GM12878 (cell line): ENCODE measurements around the gene FBXO39. TPM values are rescaled to one million over a fixed set of nuclear protein-coding genes. Genes with fewer than 3 reads are reported as not detected.

Source experiments
- CHD2 ChIP-seq: IDR thresholded peaks from 2 replicates; pipeline ENCODE4 v1.6.1; 2011; ENCODE audit warnings: low read depth, low read length, improper control_type of control experiment, borderline replicate concordance
- ETV6 ChIP-seq, 2 experiments: fragments of 450-650 bp in 1 of 2; IDR thresholded peaks in 1 of 2; conservative IDR thresholded peaks in 1 of 2; 2 replicates each; pipeline ENCODE4 v1.6.1; 2014; ENCODE audit warnings: antibody characterized with exemption in 1 of 2, borderline replicate concordance in 1 of 2, low read depth in 1 of 2, mild to moderate bottlenecking in 1 of 2, moderate library complexity in 1 of 2
- FOXM1 ChIP-seq: IDR thresholded peaks from 2 replicates; pipeline ENCODE4 v1.6.1; 2012; ENCODE audit warnings: low read depth, mild to moderate bottlenecking, inconsistent platforms, low read length, moderate library complexity
- HDAC6 ChIP-seq: fragments of 200-600 bp; sonication (generic); IDR thresholded peaks from one replicate; pipeline ENCODE4 v1.8.0; 2017; ENCODE audit warnings: antibody characterized with exemption; ENCODE audit not compliant: unreplicated experiment
- IKZF2 ChIP-seq, 2 experiments: fragments of 450-650 bp; IDR thresholded peaks; 2 replicates each; pipeline ENCODE4 v1.6.1; 2017; ENCODE audit warnings: mild to moderate bottlenecking in 2 of 2, moderate library complexity in 2 of 2
- NBN ChIP-seq: fragments of 450-650 bp; IDR thresholded peaks from 2 replicates; pipeline ENCODE4 v1.6.1; 2016
- NFYA ChIP-seq: IDR thresholded peaks from 2 replicates; pipeline ENCODE4 v1.6.1; 2011; ENCODE audit warnings: low read depth, mild to moderate bottlenecking, low read length, improper control_type of control experiment, borderline replicate concordance
- NFYB ChIP-seq: IDR thresholded peaks from 2 replicates; pipeline ENCODE4 v1.6.1; 2011; ENCODE audit warnings: low read depth, mild to moderate bottlenecking, low read length, improper control_type of control experiment, moderate library complexity; ENCODE audit not compliant: insufficient read depth
- NR2C1 ChIP-seq: fragments of 450-650 bp; IDR thresholded peaks from 2 replicates; pipeline ENCODE4 v1.6.1; 2017; ENCODE audit warnings: antibody characterized with exemption, mild to moderate bottlenecking, moderate library complexity
- PML ChIP-seq: IDR thresholded peaks from 2 replicates; pipeline ENCODE4 v1.6.1; 2012; ENCODE audit warnings: low read length, inconsistent platforms
- POLR2A ChIP-seq: IDR thresholded peaks from 2 replicates; pipeline ENCODE4 v1.6.1; 2011; ENCODE audit warnings: low read depth, mild to moderate bottlenecking, low read length
- POLR2AphosphoS5 ChIP-seq: IDR thresholded peaks from 2 replicates; pipeline ENCODE4 v1.6.1; 2011; ENCODE audit warnings: mild to moderate bottlenecking, low read length, inconsistent platforms
- RAD21 ChIP-seq: IDR thresholded peaks from 2 replicates; pipeline ENCODE4 v1.6.1; 2011; ENCODE audit warnings: mild to moderate bottlenecking, low read depth, low read length, moderate library complexity; ENCODE audit not compliant: insufficient read depth
- SREBF2 ChIP-seq: IDR thresholded peaks from 2 replicates; pipeline ENCODE4 v1.6.1; 2012; ENCODE audit warnings: mild to moderate bottlenecking, low read length
- TCF12 ChIP-seq: IDR thresholded peaks from 2 replicates; pipeline ENCODE4 v1.6.1; 2011; ENCODE audit warnings: low read depth, mild to moderate bottlenecking, low read length
- YY1 ChIP-seq: IDR thresholded peaks from 2 replicates; pipeline ENCODE4 v1.6.1; 2011; ENCODE audit warnings: low read depth, mild to moderate bottlenecking, low read length
- ZSCAN29 ChIP-seq: fragments of 450-650 bp; IDR thresholded peaks from 2 replicates; pipeline ENCODE4 v1.6.1; 2017; ENCODE audit warnings: mild to moderate bottlenecking, moderate library complexity
- polyA plus RNA-seq, 11 experiments: library from polyadenylated mRNA; depleted of rRNA in 4 of 11; unstranded in 6 of 11; stranded (reverse) in 5 of 11; fragments of >200 nt; fragmentation: Nextera tagmentation in 4 of 11; fragmentation: Illumina TruSeq in 1 of 11; extraction: Ambion mirVana in 4 of 11; extraction: Trizol in 1 of 11; gene quantifications; 1 replicate in 1 of 11; 2 replicates in 10 of 11; pipeline versions ENCODE4 v1.2.1 to v1.2.3, GENCODE V29; 2011 to 2016; ENCODE audit warnings: inconsistent platforms in 2 of 11, missing spikeins in 2 of 11, low read depth in 1 of 11
- total RNA-seq, 4 experiments: library from RNA; depleted of rRNA in 3 of 4; stranded (reverse); fragments of >200 nt in 3 of 4; fragmentation: Illumina TruSeq in 1 of 4; extraction: Trizol in 1 of 4; gene quantifications; 2 replicates each; pipeline versions ENCODE4 v1.2.1 to v1.2.3, GENCODE V29; 2013 to 2021
- TF ChIP-seq, protein P1 (sequence below): fragments of 450-650 bp; formaldehyde crosslinking; IDR thresholded peaks from 2 replicates; pipeline ENCODE4 v1.4.0; 2020; ENCODE audit warnings: mild to moderate bottlenecking, moderate library complexity
- TF ChIP-seq, protein P2 (sequence below): fragments of 450-650 bp; IDR thresholded peaks from 2 replicates; pipeline ENCODE4 v1.6.1; 2016; ENCODE audit warnings: mild to moderate bottlenecking
- TF ChIP-seq, protein P3 (sequence below): IDR thresholded peaks from 2 replicates; pipeline ENCODE4 v1.6.1; 2012; ENCODE audit warnings: low read length, inconsistent platforms
- TF ChIP-seq, protein P4 (sequence below): fragments of 450-650 bp; IDR thresholded peaks from 2 replicates; pipeline ENCODE4 v1.6.1; 2018; ENCODE audit warnings: borderline replicate concordance, mild to moderate bottlenecking; ENCODE audit not compliant: partially characterized antibody

Gene FBXO39
- total and polyA plus RNA-seq, 10 of the 15 experiments (the other 5 are each of a cell fraction or from before 2014, with no cell fraction given), result 0.05 to 0.62 (median 0.16) TPM; not detected in 6

DNA sequence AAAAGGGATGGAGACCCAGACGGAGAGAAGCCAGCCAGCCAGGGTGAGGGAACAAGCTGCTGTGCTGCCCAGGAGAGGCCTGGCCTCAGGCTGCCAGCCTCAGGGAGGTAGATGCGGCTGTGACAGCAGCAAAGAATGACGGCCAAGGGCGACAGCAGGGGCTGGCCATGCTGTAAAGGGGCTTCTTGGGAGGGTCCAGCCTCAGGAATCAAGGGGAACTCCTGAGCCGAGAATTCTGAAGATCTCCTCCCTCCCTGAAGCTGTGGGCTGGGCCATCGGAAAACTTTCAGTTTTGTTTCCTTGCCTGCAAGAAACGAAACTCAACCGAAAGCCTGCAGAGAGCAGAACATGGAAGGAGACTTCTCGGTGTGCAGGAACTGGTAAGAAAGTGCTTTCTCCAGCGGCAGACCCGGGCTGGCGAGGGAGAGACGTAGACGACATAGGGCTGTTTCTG is 20.3 kb upstream of the FBXO39 start, which contains the start of gene XAF1 (continued):
- TF ChIP-seq RAD21 (no peak), NFYB (no peak), SREBF2 (no peak), NBN (no peak), YY1 (peak; percentile 82; the same call in 1 of the 2 replicates), ZSCAN29 (no peak), FOXM1 (no peak), IKZF2 (IDR thresholded peaks at IDR 0.05) (peak; percentile 55 to 74), NR2C1 (no peak), CHD2 (no peak), ETV6 (conservative IDR thresholded peaks at IDR 0.05 in 1 of 2, IDR thresholded peaks at IDR 0.05 in 1 of 2; ENCODE audit: borderline replicate concordance in 1 of 2, low read depth in 1 of 2) (peak in 1 of 2 experiments; percentile 56; a peak in 1 of 4 replicates), POLR2A (peak; percentile 67), NFYA (no peak), HDAC6 (no peak), POLR2AphosphoS5 (peak; percentile 81), TCF12 (no peak), PML (no peak)
- TF ChIP-seq, protein P1, sequence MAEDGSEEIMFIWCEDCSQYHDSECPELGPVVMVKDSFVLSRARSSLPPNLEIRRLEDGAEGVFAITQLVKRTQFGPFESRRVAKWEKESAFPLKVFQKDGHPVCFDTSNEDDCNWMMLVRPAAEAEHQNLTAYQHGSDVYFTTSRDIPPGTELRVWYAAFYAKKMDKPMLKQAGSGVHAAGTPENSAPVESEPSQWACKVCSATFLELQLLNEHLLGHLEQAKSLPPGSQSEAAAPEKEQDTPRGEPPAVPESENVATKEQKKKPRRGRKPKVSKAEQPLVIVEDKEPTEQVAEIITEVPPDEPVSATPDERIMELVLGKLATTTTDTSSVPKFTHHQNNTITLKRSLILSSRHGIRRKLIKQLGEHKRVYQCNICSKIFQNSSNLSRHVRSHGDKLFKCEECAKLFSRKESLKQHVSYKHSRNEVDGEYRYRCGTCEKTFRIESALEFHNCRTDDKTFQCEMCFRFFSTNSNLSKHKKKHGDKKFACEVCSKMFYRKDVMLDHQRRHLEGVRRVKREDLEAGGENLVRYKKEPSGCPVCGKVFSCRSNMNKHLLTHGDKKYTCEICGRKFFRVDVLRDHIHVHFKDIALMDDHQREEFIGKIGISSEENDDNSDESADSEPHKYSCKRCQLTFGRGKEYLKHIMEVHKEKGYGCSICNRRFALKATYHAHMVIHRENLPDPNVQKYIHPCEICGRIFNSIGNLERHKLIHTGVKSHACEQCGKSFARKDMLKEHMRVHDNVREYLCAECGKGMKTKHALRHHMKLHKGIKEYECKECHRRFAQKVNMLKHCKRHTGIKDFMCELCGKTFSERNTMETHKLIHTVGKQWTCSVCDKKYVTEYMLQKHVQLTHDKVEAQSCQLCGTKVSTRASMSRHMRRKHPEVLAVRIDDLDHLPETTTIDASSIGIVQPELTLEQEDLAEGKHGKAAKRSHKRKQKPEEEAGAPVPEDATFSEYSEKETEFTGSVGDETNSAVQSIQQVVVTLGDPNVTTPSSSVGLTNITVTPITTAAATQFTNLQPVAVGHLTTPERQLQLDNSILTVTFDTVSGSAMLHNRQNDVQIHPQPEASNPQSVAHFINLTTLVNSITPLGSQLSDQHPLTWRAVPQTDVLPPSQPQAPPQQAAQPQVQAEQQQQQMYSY (CRISPR knock-in tag), result no peak
- TF ChIP-seq, protein P2, sequence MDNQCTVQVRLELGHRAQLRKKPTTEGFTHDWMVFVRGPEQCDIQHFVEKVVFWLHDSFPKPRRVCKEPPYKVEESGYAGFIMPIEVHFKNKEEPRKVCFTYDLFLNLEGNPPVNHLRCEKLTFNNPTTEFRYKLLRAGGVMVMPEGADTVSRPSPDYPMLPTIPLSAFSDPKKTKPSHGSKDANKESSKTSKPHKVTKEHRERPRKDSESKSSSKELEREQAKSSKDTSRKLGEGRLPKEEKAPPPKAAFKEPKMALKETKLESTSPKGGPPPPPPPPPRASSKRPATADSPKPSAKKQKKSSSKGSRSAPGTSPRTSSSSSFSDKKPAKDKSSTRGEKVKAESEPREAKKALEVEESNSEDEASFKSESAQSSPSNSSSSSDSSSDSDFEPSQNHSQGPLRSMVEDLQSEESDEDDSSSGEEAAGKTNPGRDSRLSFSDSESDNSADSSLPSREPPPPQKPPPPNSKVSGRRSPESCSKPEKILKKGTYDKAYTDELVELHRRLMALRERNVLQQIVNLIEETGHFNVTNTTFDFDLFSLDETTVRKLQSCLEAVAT, result 0 out of 2 replicates have a peak, but pooled peaks have one; percentile 23
- TF ChIP-seq, protein P3, sequence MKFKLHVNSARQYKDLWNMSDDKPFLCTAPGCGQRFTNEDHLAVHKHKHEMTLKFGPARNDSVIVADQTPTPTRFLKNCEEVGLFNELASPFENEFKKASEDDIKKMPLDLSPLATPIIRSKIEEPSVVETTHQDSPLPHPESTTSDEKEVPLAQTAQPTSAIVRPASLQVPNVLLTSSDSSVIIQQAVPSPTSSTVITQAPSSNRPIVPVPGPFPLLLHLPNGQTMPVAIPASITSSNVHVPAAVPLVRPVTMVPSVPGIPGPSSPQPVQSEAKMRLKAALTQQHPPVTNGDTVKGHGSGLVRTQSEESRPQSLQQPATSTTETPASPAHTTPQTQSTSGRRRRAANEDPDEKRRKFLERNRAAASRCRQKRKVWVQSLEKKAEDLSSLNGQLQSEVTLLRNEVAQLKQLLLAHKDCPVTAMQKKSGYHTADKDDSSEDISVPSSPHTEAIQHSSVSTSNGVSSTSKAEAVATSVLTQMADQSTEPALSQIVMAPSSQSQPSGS, result no peak
- TF ChIP-seq, protein P4, sequence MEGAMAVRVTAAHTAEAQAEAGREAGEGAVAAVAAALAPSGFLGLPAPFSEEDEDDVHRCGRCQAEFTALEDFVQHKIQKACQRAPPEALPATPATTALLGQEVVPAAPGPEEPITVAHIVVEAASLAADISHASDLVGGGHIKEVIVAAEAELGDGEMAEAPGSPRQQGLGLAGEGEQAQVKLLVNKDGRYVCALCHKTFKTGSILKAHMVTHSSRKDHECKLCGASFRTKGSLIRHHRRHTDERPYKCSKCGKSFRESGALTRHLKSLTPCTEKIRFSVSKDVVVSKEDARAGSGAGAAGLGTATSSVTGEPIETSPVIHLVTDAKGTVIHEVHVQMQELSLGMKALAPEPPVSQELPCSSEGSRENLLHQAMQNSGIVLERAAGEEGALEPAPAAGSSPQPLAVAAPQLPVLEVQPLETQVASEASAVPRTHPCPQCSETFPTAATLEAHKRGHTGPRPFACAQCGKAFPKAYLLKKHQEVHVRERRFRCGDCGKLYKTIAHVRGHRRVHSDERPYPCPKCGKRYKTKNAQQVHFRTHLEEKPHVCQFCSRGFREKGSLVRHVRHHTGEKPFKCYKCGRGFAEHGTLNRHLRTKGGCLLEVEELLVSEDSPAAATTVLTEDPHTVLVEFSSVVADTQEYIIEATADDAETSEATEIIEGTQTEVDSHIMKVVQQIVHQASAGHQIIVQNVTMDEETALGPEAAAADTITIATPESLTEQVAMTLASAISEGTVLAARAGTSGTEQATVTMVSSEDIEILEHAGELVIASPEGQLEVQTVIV, result no peak
